SK-N-SH (cell line): ENCODE results near the gene FAM83D. TPM values are rescaled to one million over a fixed set of nuclear protein-coding genes. Genes with fewer than 3 reads are reported as not detected.

Experiments used
- CTCF ChIA-PET: fragments of 300-600, 350-600 bp; formaldehyde crosslinking; extraction: SDS; loops from one replicate; lab custom pipeline; 2021; lab: Yijun Ruan, JAX
- POLR2A ChIA-PET: fragments of 350-600 bp; sonication (Branson Sonifier 250); formaldehyde crosslinking; extraction: SDS; loops from one replicate; lab custom pipeline; 2020; ENCODE audit warnings: antibody characterized with exemption, inconsistent platforms; lab: Yijun Ruan, JAX
- DNase-seq: peaks from one replicate; pipeline ENCODE4 v3.0.0; 2012
- H2AFZ ChIP-seq: fragments of 200-600 bp; sonication (generic); 2 replicates; pipeline ENCODE4 v1.8.1; 2016; ENCODE audit warnings: antibody characterized with exemption, mild to moderate bottlenecking, low read depth
- H3F3A ChIP-seq: fragments of 200-600 bp; sonication (generic); replicated peaks from 2 replicates; pipeline ENCODE3; 2016; ENCODE audit warnings: antibody characterized with exemption, mild to moderate bottlenecking; ENCODE audit not compliant: insufficient read depth
- H3K27ac ChIP-seq, 2 experiments: fragments of 200-500 bp in 1 of 2; fragments of 200-600 bp in 1 of 2; sonication (Bioruptor generic) in 1 of 2; sonication (generic), shearing (Covaris generic) in 1 of 2; 2 replicates each; pipeline versions ENCODE4 v1.5.1 to v1.6.1; 2014 to 2016; ENCODE audit warnings: low read depth in 2 of 2, inconsistent platforms in 1 of 2, low read length in 1 of 2, mild to moderate bottlenecking in 1 of 2, mixed read lengths in 1 of 2
- H3K27me3 ChIP-seq: fragments of 200-600 bp; sonication (generic), shearing (Covaris generic); 2 replicates; pipeline ENCODE4 v1.6.1; 2016; ENCODE audit warnings: mixed run types; ENCODE audit not compliant: insufficient read depth
- H3K36me3 ChIP-seq, 2 experiments: fragments of 200-500 bp in 1 of 2; fragments of 200-600 bp in 1 of 2; sonication (Bioruptor generic) in 1 of 2; sonication (generic) in 1 of 2; replicated peaks in 1 of 2; 2 replicates each; pipeline versions ENCODE3 to v1.5.1; 2014 to 2016; ENCODE audit warnings: low read length in 1 of 2, mild to moderate bottlenecking in 1 of 2; ENCODE audit not compliant: insufficient read depth in 2 of 2, control insufficient read depth in 1 of 2
- H3K4me1 ChIP-seq, 2 experiments: fragments of 200-500 bp in 1 of 2; fragments of 200-600 bp in 1 of 2; sonication (Bioruptor generic) in 1 of 2; sonication (generic), shearing (Covaris generic) in 1 of 2; 2 replicates each; pipeline versions ENCODE4 v1.5.1 to v1.6.1; 2014 to 2016; ENCODE audit warnings: low read depth in 1 of 2, low read length in 1 of 2, mixed run types in 1 of 2; ENCODE audit not compliant: insufficient read depth in 2 of 2, control insufficient read depth in 1 of 2
- H3K4me2 ChIP-seq: fragments of 200-600 bp; sonication (generic), shearing (Covaris generic); 2 replicates; pipeline ENCODE4 v1.6.1; 2017; ENCODE audit warnings: mixed run types
- H3K4me3 ChIP-seq, 2 experiments: fragments of 200-500 bp in 1 of 2; fragments of 200-600 bp in 1 of 2; sonication (Bioruptor generic) in 1 of 2; sonication (generic), shearing (Covaris generic) in 1 of 2; 2 replicates each; pipeline versions ENCODE4 v1.5.1 to v1.8.1; 2014 to 2016; ENCODE audit warnings: low read depth in 2 of 2, inconsistent platforms in 1 of 2, low read length in 1 of 2, mild to moderate bottlenecking in 1 of 2, mixed read lengths in 1 of 2, moderate library complexity in 1 of 2
- H3K79me2 ChIP-seq: fragments of 200-600 bp; sonication (generic); 2 replicates; pipeline ENCODE4 v1.8.1; 2017; ENCODE audit warnings: mild to moderate bottlenecking; ENCODE audit not compliant: insufficient read depth
- H3K9ac ChIP-seq: fragments of 200-600 bp; sonication (generic); 2 replicates; pipeline ENCODE4 v1.6.1; 2017; ENCODE audit warnings: mixed run types
- H3K9me2 ChIP-seq: fragments of 200-600 bp; sonication (generic); 2 replicates; pipeline ENCODE4 v1.6.1; 2017; ENCODE audit warnings: mixed run types
- H3K9me3 ChIP-seq: fragments of 200-600 bp; sonication (generic); 2 replicates; pipeline ENCODE4 v1.6.1; 2017; ENCODE audit warnings: mixed run types, mild to moderate bottlenecking, moderate library complexity
- H4K20me1 ChIP-seq: fragments of 200-600 bp; sonication (generic); 2 replicates; pipeline ENCODE4 v1.6.1; 2017; ENCODE audit warnings: mild to moderate bottlenecking, mixed run types; ENCODE audit not compliant: insufficient read depth
- EZH2phosphoT487 ChIP-seq: fragments of 200-600 bp; sonication (generic); IDR thresholded peaks from 2 replicates; pipeline ENCODE4 v1.6.1; 2017; ENCODE audit warnings: low read depth, mixed run types, mild to moderate bottlenecking, antibody characterized with exemption, moderate library complexity, borderline replicate concordance
- FOXM1 ChIP-seq: IDR thresholded peaks from 2 replicates; pipeline ENCODE4 v1.4.0; 2012; ENCODE audit warnings: low read depth, mild to moderate bottlenecking
- NFIC ChIP-seq: IDR thresholded peaks from 2 replicates; pipeline ENCODE4 v1.4.0; 2012; ENCODE audit warnings: borderline replicate concordance
- RFX5 ChIP-seq: IDR thresholded peaks from 2 replicates; pipeline ENCODE4 v1.6.1; 2012; ENCODE audit warnings: mild to moderate bottlenecking, improper control_type of control experiment, low read length
- SIN3A ChIP-seq: IDR thresholded peaks from 2 replicates; pipeline ENCODE4 v1.6.1; 2012; ENCODE audit warnings: low read depth, mild to moderate bottlenecking, low read length, moderate library complexity, borderline replicate concordance
- TCF12 ChIP-seq: IDR thresholded peaks from 2 replicates; pipeline ENCODE4 v1.4.0; 2012
- WGBS: methylation state at CpG from one replicate; pipeline ENCODE4 v1.1.6; 2017; ENCODE audit warnings: low lambda C conversion rate; 5-methylcytosine and 5-hydroxymethylcytosine counted together
- polyA plus RNA-seq, 3 experiments: library from polyadenylated mRNA; depleted of rRNA; stranded (reverse); fragments of >200 nt; gene quantifications; 2 replicates each; pipeline ENCODE4 v1.2.3, GENCODE V29; 2012
- TF ChIP-seq, protein P1 (sequence below): IDR thresholded peaks from 2 replicates; pipeline ENCODE4 v1.4.0; 2012; ENCODE audit warnings: low read depth, borderline replicate concordance
- TF ChIP-seq, protein P2 (sequence below): fragments of 150-350 bp; IDR thresholded peaks from 2 replicates; pipeline ENCODE4 v1.6.1; 2016; ENCODE audit warnings: mild to moderate bottlenecking, low read depth, low read length
- TF ChIP-seq, protein P3 (sequence below): fragments of 150-350 bp; IDR thresholded peaks from 2 replicates; pipeline ENCODE4 v1.6.1; 2017; ENCODE audit warnings: antibody characterized with exemption, low read length, low read depth, borderline replicate concordance

FAM83D gene
- polyA plus RNA-seq, 1 of the 3 experiments (the other 2 are of a cell fraction) = 21.5 TPM

DNA sequence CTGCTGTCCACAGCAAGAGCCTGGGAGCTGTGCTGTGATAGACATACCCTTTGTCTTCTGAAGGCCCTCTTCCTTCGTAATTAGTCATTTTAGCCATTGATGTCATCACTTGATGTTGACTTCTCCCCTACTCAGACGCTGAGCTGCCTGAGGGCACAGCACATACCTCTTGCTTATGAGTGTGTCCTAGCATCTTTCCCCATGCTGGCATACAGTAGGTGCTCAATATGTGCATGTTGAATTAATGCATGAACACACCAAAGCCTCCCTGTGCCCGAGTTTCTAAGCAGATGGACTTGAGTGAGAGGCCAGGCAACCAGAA is 35.8 kb upstream of the FAM83D start (continued):
- TF ChIP-seq, protein P1, sequence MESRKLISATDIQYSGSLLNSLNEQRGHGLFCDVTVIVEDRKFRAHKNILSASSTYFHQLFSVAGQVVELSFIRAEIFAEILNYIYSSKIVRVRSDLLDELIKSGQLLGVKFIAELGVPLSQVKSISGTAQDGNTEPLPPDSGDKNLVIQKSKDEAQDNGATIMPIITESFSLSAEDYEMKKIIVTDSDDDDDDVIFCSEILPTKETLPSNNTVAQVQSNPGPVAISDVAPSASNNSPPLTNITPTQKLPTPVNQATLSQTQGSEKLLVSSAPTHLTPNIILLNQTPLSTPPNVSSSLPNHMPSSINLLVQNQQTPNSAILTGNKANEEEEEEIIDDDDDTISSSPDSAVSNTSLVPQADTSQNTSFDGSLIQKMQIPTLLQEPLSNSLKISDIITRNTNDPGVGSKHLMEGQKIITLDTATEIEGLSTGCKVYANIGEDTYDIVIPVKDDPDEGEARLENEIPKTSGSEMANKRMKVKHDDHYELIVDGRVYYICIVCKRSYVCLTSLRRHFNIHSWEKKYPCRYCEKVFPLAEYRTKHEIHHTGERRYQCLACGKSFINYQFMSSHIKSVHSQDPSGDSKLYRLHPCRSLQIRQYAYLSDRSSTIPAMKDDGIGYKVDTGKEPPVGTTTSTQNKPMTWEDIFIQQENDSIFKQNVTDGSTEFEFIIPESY = no peak
- no peak for TF ChIP-seq SIN3A

DNA sequence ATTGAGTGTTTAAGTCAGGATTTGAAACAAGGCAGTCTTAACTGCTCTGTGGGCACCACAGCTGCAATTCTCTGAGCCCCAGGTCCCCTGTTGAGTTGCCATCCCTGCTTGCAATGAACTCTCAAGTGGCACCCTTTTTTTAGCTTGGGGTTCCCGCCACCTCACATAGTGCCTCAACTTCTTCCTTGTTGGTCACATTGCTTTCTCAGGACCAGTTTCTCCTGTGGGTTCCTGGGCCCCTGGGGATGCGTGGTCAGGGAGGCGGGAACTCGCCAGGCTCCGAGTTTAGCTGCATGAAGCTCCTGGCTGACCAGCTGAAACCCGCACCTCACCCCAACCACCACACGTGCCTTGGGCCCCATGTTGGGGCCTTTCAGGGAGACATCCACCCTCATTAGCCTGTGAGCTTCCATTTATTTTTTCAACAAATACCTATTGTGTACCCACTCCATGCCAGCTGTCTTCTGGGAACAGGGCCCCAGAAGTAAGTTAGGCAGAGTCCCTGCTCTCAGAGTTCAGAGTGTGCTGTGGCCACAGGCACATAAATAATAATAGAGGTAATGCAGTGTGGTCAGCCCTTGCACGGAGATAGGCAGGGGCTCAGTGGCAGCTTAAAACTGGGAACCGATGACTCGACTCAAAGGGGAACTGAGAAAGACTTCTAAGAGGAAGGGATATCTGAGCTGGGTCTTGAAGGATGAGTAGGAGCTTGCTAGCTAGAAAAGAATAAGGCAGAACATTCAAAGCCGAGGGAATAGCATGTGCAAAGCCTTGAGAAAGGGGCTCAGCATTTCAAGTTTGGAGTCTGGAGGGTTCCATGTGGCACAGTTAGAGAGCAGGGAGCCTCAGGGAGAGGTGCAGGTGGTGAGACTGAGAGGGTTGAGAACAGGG is 33.9 kb upstream of the FAM83D start:
- H3K27ac ChIP-seq = peak overlapping the region in 1 of 2 experiments; percentile 80; a peak in 2 of 4 replicates
- no peak overlapping the region for H2AFZ ChIP-seq
- DNase-seq = no peak
- peaks cover 0 to 49% of the 10 kb centered on the region in 2 experiments; a peak in 1 of 4 replicates for H3K4me1 ChIP-seq
- H4K20me1 ChIP-seq = no peaks in the 10 kb centered on the region
- ChIA-PET POLR2A (interaction anchor here (1.3 to 4.0 kb wide), 4 partner anchors 9 to 18 kb away, joined by 5 to 23 read pairs (median 13); no protein-coding TSS in a partner anchor), CTCF (interaction anchor here (0.5 to 6.7 kb wide), 28 partner anchors 7 to 758 kb away, joined by 3 to 58 read pairs (median 6); partner anchors contain the start of gene PPP1R16B)
- H3K27me3 ChIP-seq = no peaks in the 10 kb centered on the region; the same call in 1 of the 2 replicates
- no peaks in the 10 kb centered on the region for H3F3A ChIP-seq
- H3K36me3 ChIP-seq = peaks cover 0 to 2% of the 10 kb centered on the region in 2 experiments
- H3K79me2 ChIP-seq = no peaks in the 10 kb centered on the region
- TF ChIP-seq SIN3A = no peak
- TF ChIP-seq, protein P2, sequence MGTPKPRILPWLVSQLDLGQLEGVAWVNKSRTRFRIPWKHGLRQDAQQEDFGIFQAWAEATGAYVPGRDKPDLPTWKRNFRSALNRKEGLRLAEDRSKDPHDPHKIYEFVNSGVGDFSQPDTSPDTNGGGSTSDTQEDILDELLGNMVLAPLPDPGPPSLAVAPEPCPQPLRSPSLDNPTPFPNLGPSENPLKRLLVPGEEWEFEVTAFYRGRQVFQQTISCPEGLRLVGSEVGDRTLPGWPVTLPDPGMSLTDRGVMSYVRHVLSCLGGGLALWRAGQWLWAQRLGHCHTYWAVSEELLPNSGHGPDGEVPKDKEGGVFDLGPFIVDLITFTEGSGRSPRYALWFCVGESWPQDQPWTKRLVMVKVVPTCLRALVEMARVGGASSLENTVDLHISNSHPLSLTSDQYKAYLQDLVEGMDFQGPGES = no peak
- TF ChIP-seq NFIC = no peak
- TF ChIP-seq RFX5 = no peak
- TF ChIP-seq, protein P3, sequence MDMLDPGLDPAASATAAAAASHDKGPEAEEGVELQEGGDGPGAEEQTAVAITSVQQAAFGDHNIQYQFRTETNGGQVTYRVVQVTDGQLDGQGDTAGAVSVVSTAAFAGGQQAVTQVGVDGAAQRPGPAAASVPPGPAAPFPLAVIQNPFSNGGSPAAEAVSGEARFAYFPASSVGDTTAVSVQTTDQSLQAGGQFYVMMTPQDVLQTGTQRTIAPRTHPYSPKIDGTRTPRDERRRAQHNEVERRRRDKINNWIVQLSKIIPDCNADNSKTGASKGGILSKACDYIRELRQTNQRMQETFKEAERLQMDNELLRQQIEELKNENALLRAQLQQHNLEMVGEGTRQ = no peak
- no peak for TF ChIP-seq EZH2phosphoT487
- TF ChIP-seq FOXM1 = no peak
- TF ChIP-seq TCF12 = no peak
- no peaks in the 10 kb centered on the region for H3K9me3 ChIP-seq
- WGBS = 65% methylated on average over 8 of the region's 11 CpGs
- H3K4me2 ChIP-seq = no peak overlapping the region
- H3K9ac ChIP-seq = no peak overlapping the region
- H3K4me3 ChIP-seq = no peak overlapping the region
- no peaks in the 10 kb centered on the region for H3K9me2 ChIP-seq
